HEK293 (cell line): ENCODE results near the gene SIX4.

Experiments used
- CTCF ChIA-PET: fragments of 350-600 bp; formaldehyde crosslinking; extraction: SDS; loops from one replicate; lab custom pipeline; 2021; ENCODE audit warnings: antibody characterized with exemption; lab: Yijun Ruan, JAX
- POLR2A ChIA-PET: fragments of 300-600 bp; formaldehyde crosslinking; extraction: SDS; loops from one replicate; lab custom pipeline; 2020; ENCODE audit warnings: antibody characterized with exemption, inconsistent platforms; lab: Yijun Ruan, JAX
- H3K27ac ChIP-seq: fragments of 200-500 bp; sonication (Bioruptor generic); 2 replicates; pipeline ENCODE4 v1.5.1; 2014; ENCODE audit warnings: low read depth, low read length, control low read depth, inconsistent platforms; ENCODE audit errors: extremely low read depth
- H3K36me3 ChIP-seq, 2 experiments: fragments of 200-500 bp in 1 of 2; sonication (Bioruptor generic) in 1 of 2; 1 replicate in 1 of 2; 2 replicates in 1 of 2; pipeline ENCODE4 v1.5.1; 2014 to 2017; ENCODE audit warnings: inconsistent platforms in 2 of 2, low read length in 2 of 2; ENCODE audit not compliant: control insufficient read depth in 2 of 2, insufficient read depth in 1 of 2
- H3K4me1 ChIP-seq: fragments of 200-500 bp; sonication (Bioruptor generic); 2 replicates; pipeline ENCODE4 v1.5.1; 2014; ENCODE audit warnings: mild to moderate bottlenecking, low read length, inconsistent platforms; ENCODE audit not compliant: control insufficient read depth, insufficient read depth
- H3K4me3 ChIP-seq: 2 replicates; pipeline ENCODE4 v1.5.1; 2011; ENCODE audit warnings: low read depth, mild to moderate bottlenecking, control low read depth, low read length, moderate library complexity
- H3K9me3 ChIP-seq: fragments of 200-500 bp; sonication (Bioruptor generic); 2 replicates; pipeline ENCODE4 v1.5.1; 2014; ENCODE audit warnings: low read depth, low read length, inconsistent platforms; ENCODE audit not compliant: control insufficient read depth, insufficient read depth
- BCL11A ChIP-seq: fragments of 450-650 bp; formaldehyde crosslinking; IDR thresholded peaks from 2 replicates; pipeline ENCODE4 v1.5.1; 2016; ENCODE audit warnings: low read depth, missing biosample characterization, missing genetic modification characterization
- EGR2 ChIP-seq: fragments of 450-650 bp; formaldehyde crosslinking; IDR thresholded peaks from 2 replicates; pipeline ENCODE4 v1.5.1; 2016; ENCODE audit warnings: low read depth, missing biosample characterization, missing genetic modification characterization
- KLF7 ChIP-seq: fragments of 450-650 bp; formaldehyde crosslinking; IDR thresholded peaks from 2 replicates; pipeline ENCODE4 v1.5.1; 2016; ENCODE audit warnings: missing biosample characterization, missing genetic modification characterization, borderline replicate concordance
- KLF8 ChIP-seq: fragments of 450-650 bp; formaldehyde crosslinking; IDR thresholded peaks from 2 replicates; pipeline ENCODE4 v1.5.1; 2016; ENCODE audit warnings: missing biosample characterization, missing genetic modification characterization
- RBAK ChIP-seq: fragments of 450-650 bp; formaldehyde crosslinking; IDR thresholded peaks from 2 replicates; pipeline ENCODE4 v1.5.1; 2016; ENCODE audit warnings: missing biosample characterization, missing genetic modification characterization
- SALL2 ChIP-seq: fragments of 450-650 bp; formaldehyde crosslinking; IDR thresholded peaks from 2 replicates; pipeline ENCODE4 v1.5.0; 2017; ENCODE audit warnings: missing biosample characterization, mild to moderate bottlenecking, missing genetic modification characterization, borderline replicate concordance
- TRIM28 ChIP-seq: IDR thresholded peaks from 2 replicates; pipeline ENCODE4 v1.6.1; 2011; ENCODE audit warnings: low read length, control low read depth, borderline replicate concordance
- ZNF155 ChIP-seq: fragments of 450-650 bp; formaldehyde crosslinking; IDR thresholded peaks from 2 replicates; pipeline ENCODE4 v1.5.1; 2016; ENCODE audit warnings: missing biosample characterization, missing genetic modification characterization
- ZNF2 ChIP-seq: fragments of 450-650 bp; formaldehyde crosslinking; IDR thresholded peaks from 2 replicates; pipeline ENCODE4 v1.5.1; 2016; ENCODE audit warnings: missing biosample characterization, missing genetic modification characterization
- ZNF311 ChIP-seq: fragments of 450-650 bp; formaldehyde crosslinking; IDR thresholded peaks from 2 replicates; pipeline ENCODE4 v1.5.1; 2017; ENCODE audit warnings: missing biosample characterization, missing genetic modification characterization, borderline replicate concordance
- ZNF37A ChIP-seq: fragments of 450-650 bp; IDR thresholded peaks from 2 replicates; pipeline ENCODE4 v1.5.1; 2018; ENCODE audit warnings: missing biosample characterization, missing genetic modification characterization
- ZNF473 ChIP-seq: fragments of 450-650 bp; formaldehyde crosslinking; IDR thresholded peaks from 2 replicates; pipeline ENCODE4 v1.5.1; 2017; ENCODE audit warnings: missing biosample characterization, missing genetic modification characterization
- ZNF514 ChIP-seq: fragments of 450-650 bp; formaldehyde crosslinking; IDR thresholded peaks from 2 replicates; pipeline ENCODE4 v1.5.1; 2016; ENCODE audit warnings: missing biosample characterization, missing genetic modification characterization
- ZNF549 ChIP-seq: fragments of 450-650 bp; IDR thresholded peaks from 2 replicates; pipeline ENCODE4 v1.5.1; 2018; ENCODE audit warnings: missing biosample characterization, missing genetic modification characterization, mild to moderate bottlenecking, inconsistent platforms, moderate library complexity
- ZNF660 ChIP-seq: fragments of 450-650 bp; IDR thresholded peaks from 2 replicates; pipeline ENCODE4 v1.5.1; 2018; ENCODE audit warnings: missing biosample characterization, mild to moderate bottlenecking, missing genetic modification characterization
- ZNF707 ChIP-seq: fragments of 450-650 bp; formaldehyde crosslinking; IDR thresholded peaks from 2 replicates; pipeline ENCODE4 v1.5.1; 2016; ENCODE audit warnings: missing biosample characterization, missing genetic modification characterization
- ZNF843 ChIP-seq: fragments of 450-650 bp; formaldehyde crosslinking; IDR thresholded peaks from 2 replicates; pipeline ENCODE4 v1.5.1; 2016; ENCODE audit warnings: missing biosample characterization, missing genetic modification characterization
- ZXDB ChIP-seq: fragments of 450-650 bp; formaldehyde crosslinking; IDR thresholded peaks from 2 replicates; pipeline ENCODE4 v1.5.1; 2016; ENCODE audit warnings: missing biosample characterization, missing genetic modification characterization
- TF ChIP-seq, protein P1 (sequence below): fragments of 450-650 bp; formaldehyde crosslinking; IDR thresholded peaks from 2 replicates; pipeline ENCODE4 v1.5.1; 2016; ENCODE audit warnings: missing biosample characterization, missing genetic modification characterization, low read depth
- TF ChIP-seq, protein P2 (sequence below): fragments of 450-650 bp; IDR thresholded peaks from 2 replicates; pipeline ENCODE4 v1.5.1; 2018; ENCODE audit warnings: missing biosample characterization, missing genetic modification characterization
- TF ChIP-seq, protein P3 (sequence below): fragments of 450-650 bp; formaldehyde crosslinking; IDR thresholded peaks from 2 replicates; pipeline ENCODE4 v1.5.1; 2016; ENCODE audit warnings: missing biosample characterization, missing genetic modification characterization
- TF ChIP-seq, protein P4 (sequence below): fragments of 450-650 bp; formaldehyde crosslinking; IDR thresholded peaks from 2 replicates; pipeline ENCODE4 v1.5.1; 2017; ENCODE audit warnings: missing biosample characterization, missing genetic modification characterization
- TF ChIP-seq, protein P5 (sequence below): fragments of 450-650 bp; formaldehyde crosslinking; IDR thresholded peaks from 2 replicates; pipeline ENCODE4 v1.5.1; 2016; ENCODE audit warnings: missing biosample characterization, missing genetic modification characterization
- TF ChIP-seq, protein P6 (sequence below): fragments of 450-650 bp; formaldehyde crosslinking; IDR thresholded peaks from 2 replicates; pipeline ENCODE4 v1.5.1; 2016; ENCODE audit warnings: missing biosample characterization, missing genetic modification characterization
- TF ChIP-seq, protein P7 (sequence below): fragments of 450-650 bp; formaldehyde crosslinking; IDR thresholded peaks from 2 replicates; pipeline ENCODE4 v1.5.1; 2016; ENCODE audit warnings: missing biosample characterization, missing genetic modification characterization

The SIX4 gene

DNA sequence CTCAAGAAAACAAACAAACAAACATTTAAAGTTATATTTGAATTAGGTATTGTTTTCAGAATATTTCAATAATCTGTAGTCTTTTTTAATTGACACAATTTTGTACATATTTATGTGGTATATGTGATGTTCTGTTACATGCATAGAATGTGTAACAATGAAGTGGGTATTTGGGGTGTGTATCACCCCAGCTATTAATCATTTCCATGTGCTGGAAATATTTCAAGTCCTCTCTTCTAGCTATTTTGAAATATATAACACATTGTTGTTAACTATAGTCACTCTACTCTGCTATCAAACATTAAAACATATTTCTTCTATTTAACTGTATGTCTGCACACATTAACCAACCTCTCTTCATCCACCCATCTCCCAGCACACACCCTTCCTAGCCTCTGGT is 42.9 kb downstream of the SIX4 start:
- Histone ChIP-seq H3K27ac (no peak overlapping the region), H3K4me1 (no peaks in the 10 kb centered on the region), H3K9me3 (no peaks in the 10 kb centered on the region), H3K4me3 (no peak overlapping the region), H3K36me3 (no peaks in the 10 kb centered on the region)
- POLR2A ChIA-PET: no interaction called here
- CTCF ChIA-PET: no interaction called here
- TF ChIP-seq ZNF549 (tag by site-specific recombination): no peak
- TF ChIP-seq, protein P1, sequence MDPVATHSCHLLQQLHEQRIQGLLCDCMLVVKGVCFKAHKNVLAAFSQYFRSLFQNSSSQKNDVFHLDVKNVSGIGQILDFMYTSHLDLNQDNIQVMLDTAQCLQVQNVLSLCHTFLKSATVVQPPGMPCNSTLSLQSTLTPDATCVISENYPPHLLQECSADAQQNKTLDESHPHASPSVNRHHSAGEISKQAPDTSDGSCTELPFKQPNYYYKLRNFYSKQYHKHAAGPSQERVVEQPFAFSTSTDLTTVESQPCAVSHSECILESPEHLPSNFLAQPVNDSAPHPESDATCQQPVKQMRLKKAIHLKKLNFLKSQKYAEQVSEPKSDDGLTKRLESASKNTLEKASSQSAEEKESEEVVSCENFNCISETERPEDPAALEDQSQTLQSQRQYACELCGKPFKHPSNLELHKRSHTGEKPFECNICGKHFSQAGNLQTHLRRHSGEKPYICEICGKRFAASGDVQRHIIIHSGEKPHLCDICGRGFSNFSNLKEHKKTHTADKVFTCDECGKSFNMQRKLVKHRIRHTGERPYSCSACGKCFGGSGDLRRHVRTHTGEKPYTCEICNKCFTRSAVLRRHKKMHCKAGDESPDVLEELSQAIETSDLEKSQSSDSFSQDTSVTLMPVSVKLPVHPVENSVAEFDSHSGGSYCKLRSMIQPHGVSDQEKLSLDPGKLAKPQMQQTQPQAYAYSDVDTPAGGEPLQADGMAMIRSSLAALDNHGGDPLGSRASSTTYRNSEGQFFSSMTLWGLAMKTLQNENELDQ (tag by site-specific recombination): no peak
- TF ChIP-seq ZNF473 (tag by site-specific recombination): no peak
- TF ChIP-seq ZNF2: no peak
- TF ChIP-seq ZNF311: no peak
- TF ChIP-seq BCL11A (tag by site-specific recombination): no peak
- no peak for TF ChIP-seq ZNF660 (tag by site-specific recombination)
- TF ChIP-seq ZNF514 (tag by site-specific recombination): no peak
- TF ChIP-seq, protein P2, sequence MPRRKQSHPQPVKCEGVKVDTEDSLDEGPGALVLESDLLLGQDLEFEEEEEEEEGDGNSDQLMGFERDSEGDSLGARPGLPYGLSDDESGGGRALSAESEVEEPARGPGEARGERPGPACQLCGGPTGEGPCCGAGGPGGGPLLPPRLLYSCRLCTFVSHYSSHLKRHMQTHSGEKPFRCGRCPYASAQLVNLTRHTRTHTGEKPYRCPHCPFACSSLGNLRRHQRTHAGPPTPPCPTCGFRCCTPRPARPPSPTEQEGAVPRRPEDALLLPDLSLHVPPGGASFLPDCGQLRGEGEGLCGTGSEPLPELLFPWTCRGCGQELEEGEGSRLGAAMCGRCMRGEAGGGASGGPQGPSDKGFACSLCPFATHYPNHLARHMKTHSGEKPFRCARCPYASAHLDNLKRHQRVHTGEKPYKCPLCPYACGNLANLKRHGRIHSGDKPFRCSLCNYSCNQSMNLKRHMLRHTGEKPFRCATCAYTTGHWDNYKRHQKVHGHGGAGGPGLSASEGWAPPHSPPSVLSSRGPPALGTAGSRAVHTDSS (tag by site-specific recombination): no peak
- TF ChIP-seq EGR2: no peak
- no peak for TF ChIP-seq ZXDB (tag by site-specific recombination)
- no peak for TF ChIP-seq ZNF155 (tag by site-specific recombination)
- TF ChIP-seq RBAK: no peak
- no peak for TF ChIP-seq SALL2 (tag by site-specific recombination)

DNA sequence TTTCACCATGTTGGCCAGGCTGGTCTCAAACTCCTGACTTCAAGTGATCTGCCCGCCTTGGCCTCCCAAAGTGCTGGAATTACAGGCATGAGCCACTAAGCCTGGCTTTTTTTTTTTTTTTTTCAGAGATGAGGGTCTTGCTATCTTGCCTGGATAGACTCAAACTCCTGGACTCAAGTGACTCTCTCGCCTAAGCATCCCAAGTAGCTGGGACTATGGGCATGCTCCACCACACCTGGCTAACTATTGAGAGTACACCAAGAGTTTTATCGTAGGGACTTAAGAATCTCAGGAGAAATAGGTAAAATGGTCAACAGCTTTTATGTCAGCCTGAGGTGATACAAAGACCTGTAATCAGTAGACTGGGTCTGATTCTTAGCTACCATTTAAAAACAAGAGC is 43.6 kb downstream of the SIX4 start:
- Histone ChIP-seq H3K4me3 (no peak overlapping the region), H3K9me3 (no peaks in the 10 kb centered on the region), H3K27ac (no peak overlapping the region), H3K4me1 (no peaks in the 10 kb centered on the region), H3K36me3 (no peaks in the 10 kb centered on the region)
- CTCF ChIA-PET: interaction anchor here (0.7 kb wide), 1 partner anchor 81 kb away, joined by 3 read pairs; no protein-coding TSS in a partner anchor
- POLR2A ChIA-PET: no interaction called here
- no peak for TF ChIP-seq KLF8 (tag by site-specific recombination)
- TF ChIP-seq, protein P3, sequence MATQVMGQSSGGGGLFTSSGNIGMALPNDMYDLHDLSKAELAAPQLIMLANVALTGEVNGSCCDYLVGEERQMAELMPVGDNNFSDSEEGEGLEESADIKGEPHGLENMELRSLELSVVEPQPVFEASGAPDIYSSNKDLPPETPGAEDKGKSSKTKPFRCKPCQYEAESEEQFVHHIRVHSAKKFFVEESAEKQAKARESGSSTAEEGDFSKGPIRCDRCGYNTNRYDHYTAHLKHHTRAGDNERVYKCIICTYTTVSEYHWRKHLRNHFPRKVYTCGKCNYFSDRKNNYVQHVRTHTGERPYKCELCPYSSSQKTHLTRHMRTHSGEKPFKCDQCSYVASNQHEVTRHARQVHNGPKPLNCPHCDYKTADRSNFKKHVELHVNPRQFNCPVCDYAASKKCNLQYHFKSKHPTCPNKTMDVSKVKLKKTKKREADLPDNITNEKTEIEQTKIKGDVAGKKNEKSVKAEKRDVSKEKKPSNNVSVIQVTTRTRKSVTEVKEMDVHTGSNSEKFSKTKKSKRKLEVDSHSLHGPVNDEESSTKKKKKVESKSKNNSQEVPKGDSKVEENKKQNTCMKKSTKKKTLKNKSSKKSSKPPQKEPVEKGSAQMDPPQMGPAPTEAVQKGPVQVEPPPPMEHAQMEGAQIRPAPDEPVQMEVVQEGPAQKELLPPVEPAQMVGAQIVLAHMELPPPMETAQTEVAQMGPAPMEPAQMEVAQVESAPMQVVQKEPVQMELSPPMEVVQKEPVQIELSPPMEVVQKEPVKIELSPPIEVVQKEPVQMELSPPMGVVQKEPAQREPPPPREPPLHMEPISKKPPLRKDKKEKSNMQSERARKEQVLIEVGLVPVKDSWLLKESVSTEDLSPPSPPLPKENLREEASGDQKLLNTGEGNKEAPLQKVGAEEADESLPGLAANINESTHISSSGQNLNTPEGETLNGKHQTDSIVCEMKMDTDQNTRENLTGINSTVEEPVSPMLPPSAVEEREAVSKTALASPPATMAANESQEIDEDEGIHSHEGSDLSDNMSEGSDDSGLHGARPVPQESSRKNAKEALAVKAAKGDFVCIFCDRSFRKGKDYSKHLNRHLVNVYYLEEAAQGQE (tag by site-specific recombination): no peak
- TF ChIP-seq ZNF37A: no peak
- no peak for TF ChIP-seq ZNF843
- no peak for TF ChIP-seq KLF7 (tag by site-specific recombination)
- TF ChIP-seq, protein P4, sequence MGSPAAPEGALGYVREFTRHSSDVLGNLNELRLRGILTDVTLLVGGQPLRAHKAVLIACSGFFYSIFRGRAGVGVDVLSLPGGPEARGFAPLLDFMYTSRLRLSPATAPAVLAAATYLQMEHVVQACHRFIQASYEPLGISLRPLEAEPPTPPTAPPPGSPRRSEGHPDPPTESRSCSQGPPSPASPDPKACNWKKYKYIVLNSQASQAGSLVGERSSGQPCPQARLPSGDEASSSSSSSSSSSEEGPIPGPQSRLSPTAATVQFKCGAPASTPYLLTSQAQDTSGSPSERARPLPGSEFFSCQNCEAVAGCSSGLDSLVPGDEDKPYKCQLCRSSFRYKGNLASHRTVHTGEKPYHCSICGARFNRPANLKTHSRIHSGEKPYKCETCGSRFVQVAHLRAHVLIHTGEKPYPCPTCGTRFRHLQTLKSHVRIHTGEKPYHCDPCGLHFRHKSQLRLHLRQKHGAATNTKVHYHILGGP (tag by site-specific recombination): no peak
- TF ChIP-seq, protein P5, sequence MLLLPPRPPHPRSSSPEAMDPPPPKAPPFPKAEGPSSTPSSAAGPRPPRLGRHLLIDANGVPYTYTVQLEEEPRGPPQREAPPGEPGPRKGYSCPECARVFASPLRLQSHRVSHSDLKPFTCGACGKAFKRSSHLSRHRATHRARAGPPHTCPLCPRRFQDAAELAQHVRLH (tag by site-specific recombination): no peak
- TF ChIP-seq ZNF707 (tag by site-specific recombination): no peak
- TF ChIP-seq, protein P6, sequence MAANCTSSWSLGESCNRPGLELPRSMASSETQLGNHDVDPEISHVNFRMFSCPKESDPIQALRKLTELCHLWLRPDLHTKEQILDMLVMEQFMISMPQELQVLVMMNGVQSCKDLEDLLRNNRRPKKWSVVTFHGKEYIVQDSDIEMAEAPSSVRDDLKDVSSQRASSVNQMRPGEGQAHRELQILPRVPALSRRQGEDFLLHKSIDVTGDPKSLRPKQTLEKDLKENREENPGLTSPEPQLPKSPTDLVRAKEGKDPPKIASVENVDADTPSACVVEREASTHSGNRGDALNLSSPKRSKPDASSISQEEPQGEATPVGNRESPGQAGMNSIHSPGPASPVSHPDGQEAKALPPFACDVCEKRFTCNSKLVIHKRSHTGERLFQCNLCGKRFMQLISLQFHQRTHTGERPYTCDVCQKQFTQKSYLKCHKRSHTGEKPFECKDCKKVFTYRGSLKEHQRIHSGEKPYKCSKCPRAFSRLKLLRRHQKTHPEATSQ (tag by site-specific recombination): no peak
- TF ChIP-seq, protein P7, sequence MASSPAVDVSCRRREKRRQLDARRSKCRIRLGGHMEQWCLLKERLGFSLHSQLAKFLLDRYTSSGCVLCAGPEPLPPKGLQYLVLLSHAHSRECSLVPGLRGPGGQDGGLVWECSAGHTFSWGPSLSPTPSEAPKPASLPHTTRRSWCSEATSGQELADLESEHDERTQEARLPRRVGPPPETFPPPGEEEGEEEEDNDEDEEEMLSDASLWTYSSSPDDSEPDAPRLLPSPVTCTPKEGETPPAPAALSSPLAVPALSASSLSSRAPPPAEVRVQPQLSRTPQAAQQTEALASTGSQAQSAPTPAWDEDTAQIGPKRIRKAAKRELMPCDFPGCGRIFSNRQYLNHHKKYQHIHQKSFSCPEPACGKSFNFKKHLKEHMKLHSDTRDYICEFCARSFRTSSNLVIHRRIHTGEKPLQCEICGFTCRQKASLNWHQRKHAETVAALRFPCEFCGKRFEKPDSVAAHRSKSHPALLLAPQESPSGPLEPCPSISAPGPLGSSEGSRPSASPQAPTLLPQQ (tag by site-specific recombination): no peak
- no peak for TF ChIP-seq TRIM28
